Fibroblast of pulmonary artery (primary cell): Measurements from ENCODE around the gene MPDZ.

Experiments used
- DNase-seq: peaks from one replicate; pipeline ENCODE4 v3.0.0-alpha.2; 2010; ENCODE audit warnings: low read depth
- H3K4me3 ChIP-seq: replicated peaks from 2 replicates; pipeline ENCODE4 v1.5.1; 2011; ENCODE audit warnings: low read depth, mild to moderate bottlenecking, control low read depth, low read length, moderate library complexity
- CTCF ChIP-seq: IDR thresholded peaks from 2 replicates; pipeline ENCODE4 v1.5.1; 2011; ENCODE audit warnings: mild to moderate bottlenecking, control low read depth, low read length, inconsistent platforms; ENCODE audit errors: missing control alignments

The MPDZ gene

GRCh38 chr9:13143281-13143680 lies 136.2 kb downstream of the MPDZ start:
- TF ChIP-seq CTCF: no peak
- no peak for DNase-seq
- no peak overlapping the region for H3K4me3 ChIP-seq

GRCh38 chr9:13142776-13143175 lies 136.7 kb downstream of the MPDZ start:
- H3K4me3 ChIP-seq: no peak overlapping the region
- no peak for DNase-seq
- no peak for TF ChIP-seq CTCF

GRCh38 chr9:13141629-13142028 lies 137.9 kb downstream of the MPDZ start:
- TF ChIP-seq CTCF: no peak
- DNase-seq: no peak
- H3K4me3 ChIP-seq: no peak overlapping the region

- no peak overlapping the region for H3K4me3 ChIP-seq
- DNase-seq: peak; percentile 11
- no peak for TF ChIP-seq CTCF
These were observed 138.5 kb downstream of the MPDZ start for GRCh38 chr9:13140843-13141592.

- TF ChIP-seq CTCF: no peak
- peak overlapping the region; percentile 42 for H3K4me3 ChIP-seq
- DNase-seq: peak; percentile 92
These were observed 139.8 kb downstream of the MPDZ start for GRCh38 chr9:13139641-13140171.

GRCh38 chr9:13137426-13137825 lies 142.1 kb downstream of the MPDZ start:
- TF ChIP-seq CTCF: no peak
- DNase-seq: no peak
- H3K4me3 ChIP-seq: no peak overlapping the region

- no peak for TF ChIP-seq CTCF
- no peak overlapping the region for H3K4me3 ChIP-seq
These were observed 147.5 kb downstream of the MPDZ start for GRCh38 chr9:13131991-13132390.

More at GRCh38 chr9:13131991-13132390, 147.5 kb downstream of the MPDZ start:
- no peak for DNase-seq
